GM19324 (cell line): ENCODE measurements around the gene WHRN.

ENCODE experiments used
- ATAC-seq: cut with Tn5 transposase; IDR thresholded peaks from one replicate; pipeline ENCODE4 v1.9.1; 2021; ENCODE audit warnings: mild to moderate bottlenecking, moderate library complexity; ENCODE audit not compliant: unreplicated experiment, low FRiP score

The WHRN gene

DNA sequence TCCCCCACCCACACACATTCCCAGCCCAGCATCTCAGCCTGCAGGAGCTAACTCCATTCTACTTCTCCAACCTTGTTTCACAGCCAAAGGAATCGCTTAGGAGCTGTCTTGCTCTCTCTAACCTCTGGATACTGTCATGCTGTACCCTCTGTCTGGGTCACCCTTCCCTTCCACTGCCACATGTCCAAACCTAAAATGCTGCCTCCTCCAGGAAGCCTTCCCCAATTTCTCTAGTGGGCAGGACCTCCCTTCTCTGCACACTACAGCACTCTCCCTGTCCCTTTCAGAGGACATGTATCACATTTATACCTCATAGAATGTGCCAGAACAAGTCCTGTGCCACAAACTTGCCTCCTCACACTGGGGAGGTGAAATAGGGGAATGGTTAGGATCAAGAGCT lies 30.8 kb downstream of the WHRN start:
- ATAC-seq, result no peak

DNA sequence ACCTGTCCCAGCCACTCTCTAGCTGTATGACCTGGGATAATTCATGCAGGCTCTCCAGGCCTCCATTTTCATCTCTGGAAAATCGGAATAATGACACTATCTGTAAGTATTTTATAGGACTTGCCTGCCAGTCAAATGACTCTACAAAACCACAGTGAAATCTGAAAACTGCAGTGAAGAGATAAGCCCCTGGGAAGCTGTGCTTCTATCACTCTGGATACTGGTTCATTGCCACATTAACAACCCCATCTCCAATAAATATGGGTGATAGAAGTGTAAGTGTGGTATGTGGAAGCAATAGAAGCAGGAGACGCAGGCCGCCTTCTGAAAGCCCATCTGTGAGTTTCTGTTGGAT lies 31.8 kb downstream of the WHRN start:
- ATAC-seq, result no peak

DNA sequence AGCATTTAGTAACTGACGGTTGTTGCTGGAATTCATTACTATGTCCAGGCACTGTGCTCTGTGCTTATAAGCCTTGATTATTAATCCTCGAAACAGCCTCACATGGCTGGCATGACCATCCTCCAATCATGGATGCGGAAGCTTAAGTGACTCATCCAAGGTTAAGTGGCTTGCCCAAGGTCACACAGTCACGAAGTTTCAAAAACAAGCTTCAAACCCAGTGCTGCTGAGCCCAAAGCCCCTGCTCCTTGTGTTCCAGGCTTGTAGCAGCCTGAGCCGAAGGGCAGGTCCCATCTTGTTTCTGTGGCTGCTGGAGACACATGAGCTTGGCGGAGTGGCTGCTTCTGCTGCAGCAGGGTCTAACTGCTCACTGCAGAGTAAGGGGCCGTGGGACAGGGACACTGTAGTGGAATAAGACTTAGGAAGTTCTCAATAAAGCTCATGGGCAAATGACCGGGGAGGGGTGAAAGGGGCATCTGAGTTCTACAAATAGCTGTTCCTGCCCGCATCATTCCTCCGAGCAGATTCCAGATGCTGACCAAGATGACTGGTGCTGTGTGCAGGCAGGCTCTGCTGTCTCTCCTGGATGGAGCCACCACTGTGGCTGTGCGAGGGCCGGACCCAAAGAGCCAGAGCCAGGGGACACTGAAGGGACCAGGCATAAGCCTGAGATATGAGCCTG lies 32.4 kb downstream of the WHRN start:
- no peak for ATAC-seq

DNA sequence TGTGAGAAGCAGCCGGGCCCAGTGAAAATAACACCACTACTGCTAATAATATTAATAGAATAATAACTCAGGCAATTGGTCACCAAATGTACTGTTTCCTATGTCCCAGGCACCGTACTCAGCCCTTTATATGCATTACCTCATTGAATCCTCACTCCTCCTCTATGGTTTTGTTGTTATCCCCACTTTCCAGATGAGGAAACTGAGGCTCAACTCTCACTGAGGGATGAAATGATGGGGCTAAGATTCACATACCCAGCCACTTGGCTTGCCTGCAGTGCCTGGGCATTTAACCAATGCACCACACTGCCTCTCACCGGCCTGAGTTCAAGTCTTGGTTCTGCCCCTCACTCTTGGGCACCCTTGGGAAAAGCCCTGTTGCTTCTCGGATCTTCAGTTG lies 34.1 kb downstream of the WHRN start:
- ATAC-seq, result no peak

DNA sequence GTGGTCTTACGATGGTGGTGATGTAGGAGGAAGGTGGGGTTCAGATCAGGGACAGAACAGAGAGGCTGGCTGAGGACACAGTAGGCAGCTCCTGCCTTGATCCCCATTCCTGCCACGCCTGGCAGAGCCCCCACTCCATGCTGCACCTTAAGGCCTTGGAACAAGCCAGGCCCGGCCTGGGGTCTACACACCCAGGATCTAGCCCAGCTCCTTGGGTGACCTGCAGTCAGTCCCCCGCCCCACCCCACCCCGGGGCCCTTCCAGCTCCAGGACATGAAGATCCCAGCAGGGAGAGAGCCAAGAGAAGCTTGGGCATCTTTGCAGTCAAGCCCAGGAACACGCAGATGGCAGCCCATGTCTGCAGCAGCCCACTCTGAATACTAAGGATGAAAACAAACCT lies 34.7 kb downstream of the WHRN start:
- no peak for ATAC-seq

DNA sequence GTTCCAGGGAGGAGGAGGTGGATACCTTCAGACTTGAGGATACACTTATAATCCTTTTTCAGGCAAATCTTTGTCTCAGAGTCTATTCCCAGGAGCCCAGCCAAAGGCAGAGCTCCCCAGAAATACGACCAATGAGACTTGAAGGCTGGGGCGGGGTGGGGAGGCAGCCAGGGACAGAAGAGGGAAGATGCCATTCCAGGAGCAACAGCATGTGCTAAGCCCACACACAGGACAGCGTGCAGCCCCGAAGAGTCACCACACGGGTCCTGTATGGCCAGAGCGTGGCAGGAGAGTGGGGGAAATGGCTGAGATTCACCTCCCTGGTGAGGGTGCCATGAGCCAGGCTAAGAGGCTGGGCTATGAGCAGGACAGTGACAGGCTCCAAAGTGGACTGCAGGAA lies 35.2 kb downstream of the WHRN start:
- ATAC-seq, result no peak

DNA sequence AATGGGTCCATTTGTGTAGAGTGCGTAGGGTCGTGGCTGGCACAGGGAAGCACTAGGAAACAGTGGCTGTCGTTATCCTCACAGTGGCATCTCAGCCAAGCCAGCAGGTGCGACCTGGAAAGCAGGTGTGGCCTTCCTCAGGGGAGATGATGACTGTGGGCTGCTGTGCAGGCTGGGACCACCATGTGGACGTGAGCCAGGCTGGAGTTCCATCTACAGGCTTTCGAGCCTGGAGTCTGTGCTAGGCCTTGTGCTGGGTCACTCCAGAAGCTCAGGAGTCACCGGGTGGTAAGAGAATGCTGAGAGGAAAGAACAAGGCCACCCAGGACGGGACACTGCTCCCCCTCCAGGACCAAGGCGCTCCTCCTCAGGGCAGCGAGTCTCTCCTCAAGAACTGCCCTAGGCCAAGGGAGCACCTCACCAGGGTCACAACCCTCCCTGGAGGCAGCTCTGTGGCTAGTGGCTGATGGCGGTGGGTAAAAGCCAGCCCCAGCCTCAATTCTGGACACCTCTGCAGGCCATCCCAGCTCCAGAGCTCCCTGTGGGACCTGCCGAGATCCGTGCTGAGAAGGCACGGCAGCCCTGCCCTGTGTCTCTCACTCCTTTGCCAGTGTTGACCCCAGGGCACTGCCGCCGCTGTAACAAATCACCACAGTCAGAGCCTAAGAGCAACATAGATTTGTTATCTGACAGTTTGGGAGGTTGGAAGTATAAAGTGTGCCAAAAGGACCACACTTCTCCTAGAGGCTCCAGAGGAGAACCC lies 36.0 kb downstream of the WHRN start:
- no peak for ATAC-seq

DNA sequence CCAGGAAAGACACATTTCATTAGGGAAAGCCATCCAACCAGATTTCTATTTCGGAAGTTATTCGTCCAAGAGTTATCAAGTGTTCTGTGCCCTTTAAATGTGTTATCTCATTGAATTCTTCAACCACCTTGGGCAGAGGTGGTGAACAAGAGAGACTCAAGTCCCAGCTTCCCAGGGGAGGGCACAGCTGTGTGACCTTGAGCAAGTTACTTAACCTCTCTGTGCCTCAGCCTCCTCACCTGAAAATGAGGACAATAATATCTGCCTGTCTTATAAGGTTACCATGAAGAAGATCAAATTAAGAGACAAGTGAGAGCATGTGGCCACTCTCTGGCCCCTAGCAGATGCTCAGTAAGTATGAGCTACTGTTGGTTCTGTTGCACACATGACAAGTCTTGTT lies 37.4 kb downstream of the WHRN start:
- no peak for ATAC-seq

DNA sequence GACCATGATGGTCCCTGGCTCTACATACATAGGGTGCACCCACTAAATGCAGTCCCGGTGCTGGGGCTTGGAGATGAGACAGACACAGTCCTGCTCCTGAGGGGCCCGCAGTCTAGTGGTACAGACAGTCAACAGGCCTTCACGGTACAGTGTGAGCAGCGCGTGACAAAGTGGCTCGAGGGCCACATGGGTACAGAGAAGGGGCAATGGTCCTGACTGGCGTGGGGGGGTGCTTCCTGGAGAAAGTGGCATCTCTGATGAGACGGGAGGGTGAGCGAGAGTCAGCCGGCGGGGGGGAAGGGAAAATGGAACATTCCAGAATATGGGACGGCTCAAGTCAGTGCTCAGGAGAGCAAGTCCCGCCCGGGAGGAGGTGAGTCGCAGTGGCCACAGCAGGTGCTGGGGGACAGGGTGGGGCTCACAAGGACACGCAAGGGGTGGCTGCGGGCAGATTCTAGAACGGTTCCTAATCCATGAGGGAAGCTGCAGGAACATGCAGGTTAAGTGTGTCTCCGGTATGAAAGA lies 38.0 kb downstream of the WHRN start:
- no peak for ATAC-seq

DNA sequence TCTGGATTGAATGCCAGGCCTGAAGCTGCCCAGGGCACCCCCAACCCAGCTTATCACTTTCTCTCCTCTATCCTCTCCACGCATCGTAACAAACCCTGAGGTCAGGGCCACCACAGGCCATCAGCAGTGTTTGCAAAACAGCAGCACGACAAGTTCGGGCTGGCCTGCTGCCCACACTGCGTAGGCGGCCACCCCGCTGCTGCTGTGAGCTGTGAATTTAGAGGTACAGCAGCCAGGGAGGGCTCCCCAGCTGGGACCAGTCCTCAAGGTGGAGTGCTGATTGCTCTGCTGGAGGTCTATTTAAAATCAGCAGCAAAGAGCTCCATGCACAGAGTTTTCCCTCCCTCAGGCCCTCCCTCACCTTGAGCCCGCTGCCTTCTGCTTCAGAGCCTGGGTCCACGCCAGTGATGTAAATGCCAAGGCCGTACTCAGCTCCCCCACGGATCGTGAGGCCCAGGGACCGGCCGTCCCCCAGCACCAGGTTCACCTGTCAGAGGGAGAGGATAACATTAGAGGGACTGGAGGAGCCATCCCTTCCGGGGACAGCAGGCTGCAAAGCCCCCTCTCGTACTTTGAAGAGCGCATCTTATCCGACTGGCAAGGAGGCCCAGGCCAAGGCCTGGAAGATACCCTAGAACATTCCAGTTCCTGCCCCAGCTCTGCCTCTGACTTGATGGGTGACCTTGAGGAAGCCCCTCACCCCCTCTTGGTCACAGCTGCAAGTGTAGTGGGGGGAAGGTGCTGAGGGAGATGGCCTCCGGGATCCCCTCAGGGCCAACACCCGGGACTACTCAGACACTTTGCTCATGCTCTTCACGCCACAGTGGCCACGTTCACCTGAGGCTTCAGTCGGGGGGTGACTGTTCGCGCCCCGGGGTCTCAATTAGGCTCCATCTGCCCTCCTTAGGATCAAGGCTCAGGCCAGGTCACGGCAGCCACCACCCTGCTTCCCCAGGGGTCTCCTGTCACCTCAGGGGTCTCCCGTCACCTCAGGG lies 39.1 kb downstream of the WHRN start:
- ATAC-seq, result no peak

DNA sequence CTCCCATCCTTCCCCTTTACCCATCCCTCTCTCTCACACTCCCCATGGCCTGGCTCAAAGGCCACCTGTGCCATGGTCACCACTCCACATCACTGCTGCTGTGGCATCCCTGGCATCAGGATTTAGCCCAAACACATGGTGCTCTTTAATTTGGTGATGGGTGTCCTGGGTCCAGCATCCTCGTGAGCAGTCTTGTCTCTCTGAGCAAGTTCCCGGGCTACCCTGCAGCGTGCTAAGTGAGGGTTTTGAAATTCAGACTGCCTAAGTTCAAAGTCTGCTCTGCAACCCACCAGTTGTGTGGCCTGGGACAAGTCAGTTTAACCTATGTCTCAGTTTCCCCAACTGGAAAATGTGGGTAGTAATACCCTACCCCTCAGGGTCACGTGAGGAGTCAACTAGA lies 39.9 kb downstream of the WHRN start:
- ATAC-seq, result no peak

DNA sequence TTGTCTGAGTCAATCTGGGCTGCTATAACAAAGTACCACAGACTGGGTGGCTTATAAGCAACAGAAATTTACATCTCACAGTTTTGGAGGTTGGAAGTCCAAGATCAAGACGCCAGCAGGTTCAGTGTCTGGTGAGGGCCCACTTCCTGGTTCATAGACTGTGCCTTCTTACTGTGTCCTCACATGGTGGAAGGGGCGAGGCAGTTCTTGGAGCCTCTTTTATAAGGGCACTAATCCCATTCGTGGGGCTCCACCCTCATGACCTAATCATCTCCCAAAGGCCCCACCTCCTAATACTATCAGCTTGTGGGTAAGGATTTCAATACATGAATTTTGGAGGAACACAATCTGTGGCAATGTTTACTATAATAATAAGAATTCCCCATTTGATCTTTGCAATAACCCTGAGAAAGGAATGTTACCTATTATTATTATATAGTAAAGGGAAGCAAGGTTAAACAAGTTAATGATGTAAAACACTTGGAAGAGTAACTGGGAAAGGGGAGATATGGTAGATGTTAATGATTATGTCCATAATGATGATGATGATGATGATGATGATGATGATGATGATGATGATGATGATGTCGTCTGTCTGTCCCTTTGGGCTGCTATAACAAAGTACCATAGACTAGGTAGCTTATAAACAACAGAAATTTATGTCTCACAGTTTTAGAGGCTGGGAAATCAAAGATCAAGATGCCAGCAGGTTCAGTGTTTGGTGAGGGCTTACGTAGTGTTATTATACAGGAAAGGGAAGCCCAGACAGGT lies 40.8 kb downstream of the WHRN start:
- no peak for ATAC-seq

DNA sequence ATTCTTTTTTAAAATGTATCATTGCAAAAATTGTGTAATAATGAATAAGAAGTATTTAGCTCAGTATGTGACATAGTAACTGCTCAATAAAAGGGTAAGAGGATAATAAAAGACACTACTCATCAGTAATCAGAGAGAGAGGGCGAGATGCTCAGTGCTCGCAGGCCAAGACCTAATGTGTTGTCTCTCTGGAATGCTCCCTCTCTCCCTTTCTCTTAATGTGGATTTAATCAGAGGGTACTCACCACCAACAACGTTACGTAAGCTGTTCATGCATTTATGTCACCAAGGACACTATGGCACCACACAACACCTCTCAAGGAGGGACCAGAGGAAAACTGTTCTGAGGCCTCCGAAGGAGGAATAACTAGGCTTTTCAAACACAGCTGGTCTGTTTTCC lies 42.5 kb downstream of the WHRN start:
- no peak for ATAC-seq

DNA sequence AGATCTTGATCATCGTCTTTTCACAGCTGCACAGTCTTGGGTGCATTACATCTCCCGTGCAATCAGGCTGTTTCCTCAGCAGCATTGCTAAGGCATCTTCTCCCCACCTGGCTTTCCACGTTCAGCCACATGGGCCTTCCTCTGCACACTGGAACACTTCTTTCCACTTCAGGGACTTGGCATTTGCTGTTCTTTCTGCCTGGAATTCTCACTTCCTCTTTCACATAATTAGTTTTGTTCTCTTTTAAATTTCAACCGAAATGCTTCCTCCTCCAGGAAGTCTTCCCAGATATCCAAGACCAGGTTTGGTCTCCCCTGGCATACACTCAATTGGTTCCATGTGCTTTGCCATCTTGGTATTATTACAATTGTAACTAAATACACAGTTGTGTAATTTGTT lies 43.8 kb downstream of the WHRN start:
- no peak for ATAC-seq

DNA sequence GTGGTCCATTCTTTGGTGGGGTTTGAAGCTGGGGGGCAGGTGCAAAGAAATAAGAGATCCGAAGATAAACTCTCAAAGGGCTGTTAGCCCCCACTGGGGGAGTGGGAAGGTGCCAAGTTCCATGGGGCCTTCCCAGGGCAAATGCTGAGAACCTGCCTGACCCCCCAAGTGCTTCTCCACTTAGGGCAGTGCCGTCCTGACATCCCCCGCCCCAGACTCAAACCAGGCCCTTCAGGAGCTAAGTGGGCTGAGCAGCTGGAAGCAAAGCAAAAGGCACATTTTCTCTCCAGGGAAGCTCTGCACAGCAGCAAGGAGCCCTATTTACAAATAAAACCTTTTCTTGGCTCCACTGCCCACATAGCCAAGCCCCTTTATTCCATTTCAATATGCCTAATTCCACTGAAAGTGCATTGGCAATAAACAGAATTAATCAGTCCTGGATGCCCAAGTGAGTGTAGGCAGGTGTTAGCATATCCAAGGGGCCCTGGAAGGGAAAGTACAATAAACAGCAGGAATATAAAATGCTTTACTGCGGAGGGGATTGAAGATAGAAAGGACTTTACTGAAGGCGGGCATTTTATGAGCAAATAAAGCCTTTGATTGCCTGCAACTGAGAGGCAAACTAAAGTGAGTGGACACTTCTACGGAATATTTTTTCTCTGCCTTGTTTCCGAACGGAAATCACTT lies 44.6 kb downstream of the WHRN start:
- no peak for ATAC-seq

DNA sequence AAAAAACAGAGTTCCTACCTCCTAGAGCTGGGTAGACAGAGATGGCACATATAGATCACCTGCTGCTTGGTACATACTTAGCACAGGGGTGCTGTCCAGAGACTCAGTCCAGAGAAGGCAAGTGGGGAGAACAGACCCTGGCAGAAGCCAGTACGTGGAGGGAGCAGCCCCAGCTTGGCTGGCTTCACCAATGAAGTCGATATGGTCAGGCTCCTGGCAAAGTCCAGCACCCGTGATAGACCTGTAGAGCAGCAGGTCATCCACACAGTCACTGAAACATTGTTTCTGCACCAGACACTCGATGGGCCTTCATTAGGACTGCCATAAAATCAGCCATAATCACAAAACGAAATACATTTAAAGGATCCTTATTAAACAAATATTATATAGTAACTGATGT lies 45.8 kb downstream of the WHRN start:
- ATAC-seq, result no peak

DNA sequence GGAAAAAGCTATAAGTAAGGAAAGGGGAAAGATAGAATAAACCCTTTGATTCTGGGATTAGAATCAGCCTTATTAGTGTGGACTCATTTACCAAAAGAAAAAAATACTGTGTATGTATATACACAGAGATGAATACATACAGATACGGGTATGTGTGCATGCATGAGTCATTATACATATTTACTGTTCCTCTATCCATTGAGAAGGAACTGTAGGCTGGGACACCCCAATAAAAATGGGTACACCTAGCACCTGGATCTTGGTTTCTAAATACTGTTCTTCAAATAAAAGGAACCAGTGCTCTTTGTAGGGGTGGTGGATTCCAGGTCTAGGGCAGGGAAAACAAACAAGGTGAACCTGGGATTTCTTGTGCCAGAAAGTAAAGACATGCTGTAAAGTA lies 48.3 kb downstream of the WHRN start:
- ATAC-seq, result no peak

DNA sequence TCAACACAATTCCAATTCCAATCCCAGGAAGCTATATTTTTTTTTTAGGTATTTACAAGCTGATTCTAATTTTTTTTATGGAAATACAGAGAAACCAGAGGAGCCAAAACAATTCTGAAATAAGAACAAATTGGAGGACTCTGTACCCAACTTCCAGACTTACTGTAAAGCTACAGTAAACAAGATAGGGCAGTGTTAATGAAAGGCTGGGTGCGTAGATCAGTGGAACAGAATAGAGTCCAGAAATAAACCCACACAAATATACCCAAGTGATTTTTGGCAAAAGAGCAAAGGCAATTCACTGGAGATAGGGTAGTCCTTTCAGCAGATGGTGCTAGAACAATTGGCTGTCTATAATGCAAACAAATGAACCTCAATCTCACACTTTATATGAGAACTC lies 50.6 kb downstream of the WHRN start:
- ATAC-seq, result no peak

DNA sequence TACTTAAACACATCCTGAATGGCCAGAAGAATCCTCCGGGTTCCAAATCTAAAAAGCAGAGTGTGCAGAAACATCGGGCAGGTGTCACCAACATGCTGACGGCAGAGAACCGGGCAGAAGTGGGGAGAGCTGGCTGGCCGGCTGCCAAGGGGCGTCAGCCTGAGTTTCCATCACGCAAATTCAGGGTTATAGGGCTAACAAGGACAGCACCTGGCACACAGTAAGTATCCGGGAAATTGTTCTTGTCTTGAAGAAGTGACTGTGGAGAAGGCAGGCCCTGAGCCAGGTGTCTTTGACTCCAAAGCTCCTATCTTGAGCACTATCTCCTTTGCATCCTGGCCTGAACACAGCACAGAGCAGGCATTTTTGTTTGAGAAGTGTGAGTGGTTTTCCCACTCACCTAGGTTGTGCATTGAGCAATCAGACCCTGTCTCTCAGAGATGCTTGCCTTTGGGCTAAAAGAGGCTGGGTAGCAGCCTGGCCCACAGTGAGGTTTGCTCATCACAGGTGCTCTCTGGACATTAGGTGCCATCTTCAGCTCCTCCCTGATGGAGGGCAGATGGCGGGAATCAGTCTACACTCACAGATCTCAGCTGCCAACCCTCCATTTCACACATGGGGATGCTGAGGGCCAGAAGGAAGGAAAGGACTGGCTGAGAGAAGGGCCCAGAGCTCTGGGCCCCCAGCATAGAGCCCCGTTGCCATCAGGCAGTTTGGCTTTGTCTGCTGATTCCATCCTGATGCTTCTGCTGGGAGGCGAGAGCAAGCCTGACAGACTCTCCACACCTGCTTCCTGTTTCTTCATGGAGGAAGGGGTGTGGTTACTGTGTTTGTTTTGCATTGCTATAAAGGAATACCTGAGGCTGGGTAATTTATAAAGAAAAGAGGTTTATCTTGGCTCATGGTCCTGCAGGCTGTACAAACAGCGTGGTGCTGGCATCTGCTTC lies 52.8 kb downstream of the WHRN start:
- ATAC-seq, result no peak
